ENCODE results near the gene LIM2.

The LIM2 gene

DNA sequence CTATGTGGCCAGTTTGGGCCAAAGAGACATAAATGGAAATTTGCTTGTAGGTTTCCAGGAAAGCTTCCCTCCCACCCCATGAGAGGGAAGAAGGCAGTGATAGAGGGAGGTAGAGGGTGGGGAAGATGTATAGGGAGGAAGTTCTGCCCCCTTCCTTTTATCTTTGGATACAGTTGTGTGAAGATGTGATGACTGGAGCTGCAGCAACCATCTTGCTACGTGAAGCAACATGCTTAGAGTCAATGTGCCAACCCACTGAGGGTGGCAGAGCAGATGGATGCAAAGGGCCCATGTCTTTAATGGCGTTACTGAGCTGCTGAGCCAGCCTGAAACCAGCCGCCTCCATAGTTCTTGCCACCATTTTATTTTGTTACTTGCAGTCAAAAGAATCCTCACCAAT, 56.6 kb downstream of the LIM2 start:
- no peak for DNase-seq (ENCODE audit: low read depth)
- TF ChIP-seq, protein P1, sequence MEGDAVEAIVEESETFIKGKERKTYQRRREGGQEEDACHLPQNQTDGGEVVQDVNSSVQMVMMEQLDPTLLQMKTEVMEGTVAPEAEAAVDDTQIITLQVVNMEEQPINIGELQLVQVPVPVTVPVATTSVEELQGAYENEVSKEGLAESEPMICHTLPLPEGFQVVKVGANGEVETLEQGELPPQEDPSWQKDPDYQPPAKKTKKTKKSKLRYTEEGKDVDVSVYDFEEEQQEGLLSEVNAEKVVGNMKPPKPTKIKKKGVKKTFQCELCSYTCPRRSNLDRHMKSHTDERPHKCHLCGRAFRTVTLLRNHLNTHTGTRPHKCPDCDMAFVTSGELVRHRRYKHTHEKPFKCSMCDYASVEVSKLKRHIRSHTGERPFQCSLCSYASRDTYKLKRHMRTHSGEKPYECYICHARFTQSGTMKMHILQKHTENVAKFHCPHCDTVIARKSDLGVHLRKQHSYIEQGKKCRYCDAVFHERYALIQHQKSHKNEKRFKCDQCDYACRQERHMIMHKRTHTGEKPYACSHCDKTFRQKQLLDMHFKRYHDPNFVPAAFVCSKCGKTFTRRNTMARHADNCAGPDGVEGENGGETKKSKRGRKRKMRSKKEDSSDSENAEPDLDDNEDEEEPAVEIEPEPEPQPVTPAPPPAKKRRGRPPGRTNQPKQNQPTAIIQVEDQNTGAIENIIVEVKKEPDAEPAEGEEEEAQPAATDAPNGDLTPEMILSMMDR (IDR thresholded peaks at IDR 0.05; ENCODE audit: insufficient read depth, low read depth, low read length, missing control alignments) = no peak
- H3K4me3 ChIP-seq (ENCODE audit: low read length) = no peak overlapping the region

DNA sequence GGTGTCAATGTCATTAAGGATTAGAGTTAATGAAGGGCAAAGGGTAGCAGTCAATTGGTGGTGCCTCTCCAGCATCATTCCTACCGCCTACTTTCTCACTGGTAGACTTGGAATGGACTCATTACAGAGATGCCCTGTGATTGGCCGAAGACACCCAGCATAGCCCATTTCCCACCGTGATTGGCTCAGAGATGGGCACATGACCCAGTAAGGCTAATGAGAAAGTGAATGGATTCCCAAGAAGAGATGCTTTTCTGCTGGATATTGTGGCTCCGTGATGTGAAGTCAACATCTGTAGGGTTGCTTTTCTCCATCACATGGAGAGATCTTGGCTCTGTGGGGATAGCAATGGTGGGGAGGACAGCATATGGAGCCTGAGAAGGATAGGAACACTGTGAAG, 57.4 kb downstream of the LIM2 start:
- no peak for DNase-seq (ENCODE audit: low read depth)
- H3K4me3 ChIP-seq (ENCODE audit: low read length) = no peak overlapping the region
- TF ChIP-seq, protein P1 (IDR thresholded peaks at IDR 0.05; ENCODE audit: insufficient read depth, low read depth, low read length, missing control alignments) = no peak
